C4-2B (cell line): ENCODE measurements around the gene ACOXL.

ENCODE experiments used
- H3K27ac ChIP-seq: fragments of 450-650 bp; 2 replicates; pipeline ENCODE4 v1.5.1; 2017
- ZFX ChIP-seq: fragments of 450-650 bp; IDR thresholded peaks from 2 replicates; pipeline ENCODE4 v1.6.1; 2017
- TF ChIP-seq, protein P1 (sequence below): fragments of 450-650 bp; conservative IDR thresholded peaks from 2 replicates; pipeline ENCODE4 v1.5.1; 2017; ENCODE audit warnings: mild to moderate bottlenecking

Gene ACOXL

DNA sequence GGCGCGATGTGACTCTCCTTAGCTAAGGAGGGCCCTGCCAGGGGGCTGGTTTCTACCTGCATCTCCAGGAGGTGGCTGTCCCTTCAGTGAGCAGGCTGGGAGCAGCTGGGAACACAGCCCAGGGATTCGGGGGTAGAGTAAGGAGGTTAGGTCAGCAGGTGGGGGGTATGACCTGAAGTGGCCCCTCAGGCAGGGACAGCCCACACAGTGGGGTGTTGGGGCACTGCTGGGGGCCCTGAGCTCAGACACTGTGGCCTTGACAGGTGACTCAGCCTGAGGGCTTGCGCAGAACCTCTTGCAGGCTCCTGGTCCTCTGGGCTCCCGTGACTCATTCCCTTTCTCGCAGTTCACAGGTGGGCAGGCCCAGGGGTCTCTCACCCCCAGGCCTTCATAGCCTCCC lies 202.6 kb downstream of the ACOXL start:
- H3K27ac ChIP-seq: no peak overlapping the region
- no peak for TF ChIP-seq ZFX
- TF ChIP-seq, protein P1, sequence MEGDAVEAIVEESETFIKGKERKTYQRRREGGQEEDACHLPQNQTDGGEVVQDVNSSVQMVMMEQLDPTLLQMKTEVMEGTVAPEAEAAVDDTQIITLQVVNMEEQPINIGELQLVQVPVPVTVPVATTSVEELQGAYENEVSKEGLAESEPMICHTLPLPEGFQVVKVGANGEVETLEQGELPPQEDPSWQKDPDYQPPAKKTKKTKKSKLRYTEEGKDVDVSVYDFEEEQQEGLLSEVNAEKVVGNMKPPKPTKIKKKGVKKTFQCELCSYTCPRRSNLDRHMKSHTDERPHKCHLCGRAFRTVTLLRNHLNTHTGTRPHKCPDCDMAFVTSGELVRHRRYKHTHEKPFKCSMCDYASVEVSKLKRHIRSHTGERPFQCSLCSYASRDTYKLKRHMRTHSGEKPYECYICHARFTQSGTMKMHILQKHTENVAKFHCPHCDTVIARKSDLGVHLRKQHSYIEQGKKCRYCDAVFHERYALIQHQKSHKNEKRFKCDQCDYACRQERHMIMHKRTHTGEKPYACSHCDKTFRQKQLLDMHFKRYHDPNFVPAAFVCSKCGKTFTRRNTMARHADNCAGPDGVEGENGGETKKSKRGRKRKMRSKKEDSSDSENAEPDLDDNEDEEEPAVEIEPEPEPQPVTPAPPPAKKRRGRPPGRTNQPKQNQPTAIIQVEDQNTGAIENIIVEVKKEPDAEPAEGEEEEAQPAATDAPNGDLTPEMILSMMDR: no peak

DNA sequence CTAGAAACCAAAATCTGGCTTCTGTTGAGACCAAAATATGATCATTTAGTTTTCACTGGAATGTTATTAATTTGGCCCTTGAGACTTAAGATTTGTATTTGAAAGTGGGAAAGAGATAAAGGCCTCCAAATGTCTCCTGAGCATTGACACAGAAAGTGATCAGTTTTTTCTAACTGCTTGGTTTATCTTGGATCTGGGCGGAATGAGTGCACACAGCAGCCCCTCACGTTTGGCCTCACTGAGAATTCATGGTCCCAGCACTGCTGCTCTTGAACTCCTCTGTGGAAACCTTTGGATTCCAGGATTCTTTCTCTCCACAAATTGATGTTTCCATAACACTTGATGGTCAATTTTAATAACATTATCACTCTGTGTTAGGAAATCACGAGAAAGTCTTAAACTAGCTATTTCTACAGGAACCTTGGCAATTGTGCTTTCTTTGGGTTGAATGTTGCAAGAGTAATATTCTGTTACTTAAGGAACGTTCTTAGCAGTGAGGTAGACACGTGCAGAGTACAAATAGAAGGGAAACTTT lies 208.1 kb downstream of the ACOXL start:
- TF ChIP-seq, protein P1: no peak
- no peak for TF ChIP-seq ZFX
- H3K27ac ChIP-seq: no peak overlapping the region

DNA sequence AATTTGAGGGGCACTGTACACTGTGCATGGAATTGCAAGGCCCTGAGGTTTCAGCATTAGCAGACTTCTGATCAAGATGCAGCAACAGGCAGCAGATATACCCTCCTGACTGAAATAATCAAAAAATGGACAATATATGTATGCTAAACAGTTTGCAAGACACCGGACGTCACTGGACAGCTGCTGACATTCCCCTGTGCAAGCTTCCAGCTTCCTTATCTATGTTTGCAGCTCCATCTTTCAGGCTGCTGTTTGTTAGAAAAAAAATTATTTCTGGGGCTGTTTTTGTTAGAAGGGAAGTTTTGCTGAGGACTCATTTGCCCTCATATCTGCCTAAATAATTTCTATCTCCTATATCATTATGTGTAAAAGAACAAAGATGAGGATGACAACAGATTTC lies 208.9 kb downstream of the ACOXL start:
- no peak overlapping the region for H3K27ac ChIP-seq
- TF ChIP-seq ZFX: no peak
- TF ChIP-seq, protein P1: no peak

DNA sequence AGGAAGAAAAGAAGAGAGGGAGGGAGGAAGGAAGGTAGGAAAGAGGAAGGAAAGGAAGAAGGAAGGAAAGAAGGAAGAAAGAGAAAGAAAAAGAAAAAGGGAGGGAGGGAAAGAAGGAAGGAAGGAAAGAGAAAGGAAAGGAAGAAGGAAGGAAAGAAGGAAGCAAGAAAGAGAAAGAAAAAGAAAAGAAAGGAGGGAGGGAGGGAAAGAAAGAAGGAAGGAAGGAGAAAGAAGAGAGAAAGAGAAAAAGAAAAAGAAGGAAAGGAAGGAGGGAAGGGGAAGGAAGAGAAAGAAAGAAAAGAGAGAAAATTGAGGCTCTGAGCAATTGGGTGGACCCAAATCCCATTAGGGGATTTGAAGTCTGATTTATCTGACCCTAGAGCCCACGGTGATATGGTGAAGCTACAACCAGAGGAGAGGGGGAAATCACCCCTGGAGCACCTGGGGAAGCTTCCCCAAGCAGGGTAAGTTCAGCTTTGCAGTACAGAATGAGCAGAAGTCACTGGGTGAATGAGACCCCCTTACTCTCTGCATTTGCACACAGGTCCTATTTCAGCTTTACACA lies 210.8 kb downstream of the ACOXL start:
- TF ChIP-seq ZFX: no peak
- TF ChIP-seq, protein P1: no peak
- H3K27ac ChIP-seq: no peak overlapping the region

DNA sequence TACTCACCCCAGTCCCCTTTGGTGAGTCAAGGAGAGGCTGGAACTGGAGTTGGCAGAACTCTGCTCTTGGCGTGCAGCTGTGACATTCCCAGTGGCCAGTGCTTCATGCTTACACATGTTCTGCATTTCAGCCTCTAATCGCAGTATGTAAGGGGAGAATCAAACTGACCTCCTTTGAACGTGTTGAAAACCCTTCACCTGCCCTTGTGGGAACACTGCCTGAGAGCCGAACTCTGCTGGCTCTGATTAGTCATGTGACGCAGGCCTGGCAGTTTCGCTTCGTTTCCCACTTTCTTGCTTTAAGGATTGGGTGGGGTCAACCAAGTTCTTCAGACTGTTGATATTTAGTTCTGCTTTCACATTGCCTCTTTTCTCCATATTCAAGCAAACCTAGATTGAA lies 214.5 kb downstream of the ACOXL start:
- TF ChIP-seq, protein P1: no peak
- no peak for TF ChIP-seq ZFX

DNA sequence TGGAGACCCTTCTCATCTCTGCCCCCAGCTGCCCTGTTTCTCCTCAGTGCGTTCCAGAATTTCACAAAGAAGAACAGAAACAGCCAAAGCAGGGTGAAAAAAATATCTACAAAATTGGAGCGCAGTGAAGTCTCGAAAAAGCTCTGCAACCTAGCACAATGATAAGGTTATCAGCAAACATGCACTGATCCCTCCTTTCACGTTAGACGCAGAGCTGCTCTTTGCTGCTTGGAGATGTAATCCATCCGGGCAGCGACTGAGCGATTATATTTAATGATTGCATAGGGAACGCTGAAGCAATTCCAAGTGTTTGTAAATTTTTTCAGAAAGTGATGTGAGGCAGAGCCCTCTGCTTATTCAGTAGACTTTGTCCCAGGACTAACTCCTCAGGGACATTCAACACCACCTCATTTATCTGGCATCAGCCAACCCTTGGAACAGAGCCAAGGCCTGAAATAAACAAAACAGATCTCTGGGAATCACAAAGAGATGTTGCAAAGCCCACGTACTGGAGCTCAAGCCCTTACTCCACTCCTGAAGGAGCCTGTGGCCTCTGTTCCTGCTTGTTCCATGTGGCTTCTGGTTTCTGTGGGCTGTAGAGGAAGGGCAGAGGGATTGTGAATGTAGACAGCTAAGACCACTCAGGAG lies 215.8 kb downstream of the ACOXL start:
- TF ChIP-seq, protein P1: no peak
- no peak for TF ChIP-seq ZFX
- no peak overlapping the region for H3K27ac ChIP-seq

More for the DNA sequence above, 214.5 kb downstream of the ACOXL start:
- no peak overlapping the region for H3K27ac ChIP-seq

DNA sequence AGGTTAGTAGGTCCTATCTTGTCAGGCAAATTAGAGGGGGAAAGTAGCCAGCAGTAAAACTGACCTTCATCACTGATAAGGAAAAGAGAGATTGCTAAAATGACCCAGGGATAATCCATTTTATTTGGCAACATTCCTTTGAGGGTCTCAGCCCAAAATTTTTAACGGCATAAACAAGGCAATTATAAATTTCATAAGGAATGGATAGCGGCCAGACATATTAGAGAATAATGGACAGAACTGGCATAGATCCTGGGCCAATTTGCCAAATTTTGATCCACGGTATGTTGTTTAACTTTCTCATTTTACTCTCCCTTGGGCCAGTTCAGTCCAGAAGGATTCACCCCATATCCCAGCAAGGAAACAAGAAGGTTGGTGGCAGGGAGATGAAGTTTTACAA lies 217.9 kb downstream of the ACOXL start:
- TF ChIP-seq, protein P1: no peak
- TF ChIP-seq ZFX: no peak
- H3K27ac ChIP-seq: no peak overlapping the region
